PC-9 (cell line): Measurements from ENCODE around the gene SETD6. TPM values are rescaled to one million over a fixed set of nuclear protein-coding genes. Genes with fewer than 3 reads are reported as not detected.

Source experiments
- BruUV-seq: library from RNA; stranded (reverse); fragments of 400-500 nt; replicated peaks from 2 replicates; lab custom pipeline; 2021; lab: Mats Ljungman, UMichigan
- CTCF ChIA-PET: fragments of 300-600 bp; sonication (Branson Sonifier 250); formaldehyde crosslinking; loops from one replicate; lab custom pipeline; 2022; ENCODE audit warnings: antibody characterized with exemption; lab: Charles Lee
- POLR2A ChIA-PET: fragments of 300-600 bp; sonication (Branson Sonifier 250); formaldehyde crosslinking; loops from one replicate; lab custom pipeline; 2022; ENCODE audit warnings: antibody characterized with exemption; ENCODE audit not compliant: unreplicated experiment; lab: Charles Lee
- DNase-seq, 2 experiments: peaks; one replicate each; pipeline versions ENCODE4 v3.0.0 to v3.0.0-alpha.2; 2015 to 2022; ENCODE audit warnings: mixed read lengths in 1 of 2
- H2AFZ ChIP-seq: fragments of 200-600 bp; sonication (generic); 2 replicates; pipeline ENCODE4 v1.8.1; 2017; ENCODE audit warnings: antibody characterized with exemption
- H3F3A ChIP-seq: fragments of 200-600 bp; sonication (generic); 2 replicates; pipeline ENCODE4 v1.8.1; 2017; ENCODE audit warnings: antibody characterized with exemption, mild to moderate bottlenecking, low read depth; ENCODE audit not compliant: insufficient read depth
- H3K27ac ChIP-seq: fragments of 200-600 bp; sonication (generic); 2 replicates; pipeline ENCODE4 v1.6.1; 2016; ENCODE audit warnings: mixed run types
- H3K27me3 ChIP-seq: fragments of 200-600 bp; sonication (generic); 2 replicates; pipeline ENCODE4 v1.6.1; 2016; ENCODE audit warnings: low read depth, mixed run types; ENCODE audit not compliant: insufficient read depth
- H3K36me3 ChIP-seq: fragments of 200-600 bp; sonication (generic); 2 replicates; pipeline ENCODE4 v1.6.1; 2016; ENCODE audit warnings: low read depth, mixed run types
- H3K4me1 ChIP-seq: fragments of 200-600 bp; sonication (generic); replicated peaks from 2 replicates; pipeline ENCODE4 v1.6.1; 2016; ENCODE audit warnings: mixed run types; ENCODE audit not compliant: insufficient read depth
- H3K4me2 ChIP-seq: fragments of 200-600 bp; sonication (generic); 2 replicates; pipeline ENCODE4 v1.6.1; 2017; ENCODE audit warnings: mixed run types
- H3K4me3 ChIP-seq: fragments of 200-600 bp; sonication (generic); 2 replicates; pipeline ENCODE4 v1.6.1; 2016; ENCODE audit warnings: mixed run types
- H3K79me2 ChIP-seq: fragments of 200-600 bp; sonication (generic); 2 replicates; pipeline ENCODE4 v1.6.1; 2017; ENCODE audit warnings: low read depth, mixed run types
- H3K9me2 ChIP-seq: fragments of 200-600 bp; sonication (generic); 2 replicates; pipeline ENCODE4 v1.8.1; 2017; ENCODE audit warnings: mild to moderate bottlenecking; ENCODE audit not compliant: insufficient read depth
- H3K9me3 ChIP-seq: fragments of 200-600 bp; sonication (generic); 2 replicates; pipeline ENCODE4 v1.8.1; 2016; ENCODE audit warnings: low read depth; ENCODE audit not compliant: insufficient read depth
- H4K20me1 ChIP-seq: fragments of 200-600 bp; sonication (generic); 2 replicates; pipeline ENCODE4 v1.8.1; 2017; ENCODE audit not compliant: insufficient read depth
- CTCF ChIP-seq: fragments of 200-600 bp; sonication (generic); conservative IDR thresholded peaks from 2 replicates; pipeline ENCODE4 v1.6.1; 2017; ENCODE audit warnings: mixed run types, antibody characterized with exemption, mild to moderate bottlenecking, moderate library complexity
- EZH2 ChIP-seq: fragments of 200-600 bp; sonication (generic); IDR thresholded peaks from 2 replicates; pipeline ENCODE4 v1.8.0; 2017; ENCODE audit warnings: antibody characterized with exemption, low read depth
- intact Hi-C: fragments of 100-400 bp; cut with micrococcal nuclease; formaldehyde crosslinking; loops from one replicate; pipeline ENCODE4 v1.10.0; 2022; ENCODE audit not compliant: unreplicated experiment
- total RNA-seq: library from RNA; stranded (reverse); gene quantifications from 2 replicates; pipeline ENCODE4 v1.2.3, GENCODE V29; 2021

SETD6 gene
- total RNA-seq, 1 experiment from 2014 or later = 21.4 TPM

DNA sequence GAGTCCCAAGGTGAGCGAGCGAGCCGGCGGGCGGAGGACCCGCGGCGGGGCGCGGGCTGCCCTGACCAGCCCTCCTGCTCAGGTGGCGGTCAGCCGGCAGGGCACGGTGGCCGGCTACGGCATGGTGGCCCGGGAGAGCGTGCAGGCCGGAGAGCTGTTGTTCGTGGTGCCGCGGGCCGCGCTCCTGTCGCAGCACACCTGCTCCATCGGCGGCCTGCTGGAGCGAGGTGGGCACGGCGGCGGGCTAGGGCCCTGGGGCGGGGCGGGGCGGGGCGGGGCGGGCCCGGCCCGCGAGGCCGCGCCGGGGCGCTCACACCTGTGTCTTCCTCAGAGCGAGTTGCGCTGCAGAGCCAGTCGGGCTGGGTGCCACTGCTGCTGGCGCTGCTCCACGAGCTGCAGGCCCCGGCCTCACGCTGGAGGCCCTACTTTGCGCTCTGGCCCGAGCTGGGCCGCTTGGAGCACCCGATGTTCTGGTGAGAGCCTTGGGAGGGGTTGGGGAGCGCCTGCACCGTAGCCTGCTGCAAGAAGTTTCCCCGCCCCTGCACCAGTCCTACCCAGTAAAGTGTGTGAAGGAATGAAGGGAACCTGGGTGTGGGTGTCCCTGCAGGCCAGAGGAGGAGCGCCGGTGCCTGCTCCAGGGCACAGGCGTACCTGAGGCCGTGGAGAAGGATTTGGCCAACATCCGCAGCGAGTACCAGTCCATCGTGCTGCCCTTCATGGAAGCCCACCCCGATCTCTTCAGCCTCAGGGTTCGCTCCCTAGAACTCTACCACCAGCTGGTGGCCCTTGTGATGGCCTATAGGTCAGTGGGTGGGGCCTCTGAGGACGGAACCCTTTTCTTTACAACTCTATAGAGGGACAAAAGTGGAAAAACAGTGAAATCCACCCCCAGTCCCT lies 802 bp downstream of the SETD6 start:
- H4K20me1 ChIP-seq = peaks cover 53% of the 10 kb centered on the region
- H3K4me1 ChIP-seq = peaks cover 20% of the 10 kb centered on the region
- H3K36me3 ChIP-seq = peaks cover 37% of the 10 kb centered on the region
- peak; percentile 59 to 70 for DNase-seq
- peak overlapping the region; percentile 96 for H2AFZ ChIP-seq
- peak overlapping the region; percentile 88 for H3K4me2 ChIP-seq
- no peaks in the 10 kb centered on the region for H3K27me3 ChIP-seq
- ChIA-PET CTCF (interaction anchor here (0.5 kb wide), 1 partner anchor 146 kb away, joined by 3 read pairs; no protein-coding TSS in a partner anchor), POLR2A (interaction anchor here (0.6 to 0.7 kb wide), 4 partner anchors 74 to 859 kb away, joined by 3 to 6 read pairs (median 3); no protein-coding TSS in a partner anchor)
- H3K9me3 ChIP-seq = no peaks in the 10 kb centered on the region
- no TSS peak for BruUV-seq
- H3F3A ChIP-seq = peaks cover 56% of the 10 kb centered on the region; the same call in 1 of the 2 replicates
- peak overlapping the region; percentile 99 for H3K4me3 ChIP-seq
- H3K27ac ChIP-seq = peak overlapping the region; percentile 52
- no peaks in the 10 kb centered on the region for H3K9me2 ChIP-seq
- intact Hi-C loops = loop anchor here (5.0 to 10.0 kb wide), 3 partner anchors 36 to 491 kb away; partner anchors contain the start of gene MMP15
- TF ChIP-seq EZH2 (no peak), CTCF (no peak)
- peaks cover 30% of the 10 kb centered on the region for H3K79me2 ChIP-seq

DNA sequence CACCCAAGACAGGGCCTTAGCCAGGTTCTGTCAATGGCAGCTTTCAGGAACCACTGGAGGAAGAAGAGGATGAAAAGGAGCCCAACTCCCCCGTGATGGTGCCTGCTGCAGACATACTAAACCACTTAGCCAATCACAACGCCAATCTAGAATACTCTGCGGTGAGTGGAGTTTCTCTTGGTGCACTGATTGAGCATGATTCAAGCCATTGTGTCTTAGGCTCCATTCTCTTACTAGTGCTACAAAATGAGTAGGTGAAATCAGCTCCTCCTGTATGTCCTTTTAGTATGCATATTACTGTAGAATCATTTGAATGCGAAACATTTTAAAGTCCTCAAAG lies 1.4 kb downstream of the SETD6 start:
- intact Hi-C loops = loop anchor here (5.0 to 10.0 kb wide), 3 partner anchors 36 to 492 kb away; partner anchors contain the start of gene MMP15
- no peak overlapping the region for H2AFZ ChIP-seq
- peaks cover 37% of the 10 kb centered on the region for H3K36me3 ChIP-seq
- H3K9me2 ChIP-seq = no peaks in the 10 kb centered on the region
- peaks cover 30% of the 10 kb centered on the region for H3K79me2 ChIP-seq
- peak overlapping the region; percentile 88 for H3K4me2 ChIP-seq
- peak overlapping the region; percentile 99; the same call in 1 of the 2 replicates for H3K4me3 ChIP-seq
- ChIA-PET CTCF (interaction anchor here (0.5 kb wide), 1 partner anchor 146 kb away, joined by 3 read pairs; no protein-coding TSS in a partner anchor), POLR2A (no interaction called here)
- no peak overlapping the region for H3K27ac ChIP-seq
- DNase-seq = no peak
- no peaks in the 10 kb centered on the region for H3K27me3 ChIP-seq
- H3F3A ChIP-seq = peaks cover 63% of the 10 kb centered on the region; the same call in 1 of the 2 replicates
- H3K4me1 ChIP-seq = peaks cover 20% of the 10 kb centered on the region
- peaks cover 52% of the 10 kb centered on the region for H4K20me1 ChIP-seq
- TF ChIP-seq EZH2 (no peak), CTCF (no peak)
- no peaks in the 10 kb centered on the region for H3K9me3 ChIP-seq
- BruUV-seq = TSS peak; percentile 31

DNA sequence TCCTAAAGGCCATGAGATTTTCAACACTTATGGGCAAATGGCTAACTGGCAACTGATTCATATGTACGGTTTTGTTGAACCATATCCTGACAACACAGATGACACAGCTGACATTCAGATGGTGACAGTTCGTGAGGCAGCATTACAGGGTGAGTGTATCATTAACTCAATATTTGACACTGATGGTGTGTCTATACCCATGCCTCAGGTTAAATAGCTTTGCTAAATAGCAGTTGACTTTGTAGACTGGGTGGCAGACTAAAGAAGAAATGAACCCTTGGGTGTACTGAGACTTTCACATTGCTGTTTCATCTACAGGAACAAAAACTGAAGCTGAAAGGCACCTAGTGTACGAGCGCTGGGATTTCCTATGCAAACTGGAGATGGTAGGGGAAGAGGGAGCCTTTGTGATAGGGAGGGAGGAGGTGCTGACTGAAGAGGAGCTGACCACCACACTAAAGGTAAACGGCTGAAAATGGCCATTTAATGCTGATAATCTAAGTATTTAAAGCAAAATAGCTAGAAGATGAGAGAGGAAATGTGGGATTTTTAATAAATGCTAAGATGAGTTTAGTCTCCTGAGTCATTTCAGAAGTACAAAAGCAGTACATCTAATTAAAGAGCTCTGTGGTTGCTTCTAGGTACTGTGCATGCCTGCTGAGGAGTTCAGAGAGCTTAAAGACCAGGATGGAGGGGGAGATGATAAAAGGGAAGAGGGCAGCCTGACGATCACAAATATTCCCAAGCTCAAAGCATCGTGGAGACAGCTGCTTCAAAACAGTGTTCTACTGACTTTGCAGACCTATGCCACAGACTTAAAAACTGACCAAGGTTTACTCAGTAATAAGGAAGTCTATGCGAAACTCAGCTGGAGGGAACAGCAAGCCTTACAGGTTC lies 3.0 kb downstream of the SETD6 start:
- Histone ChIP-seq H4K20me1 (peaks cover 58% of the 10 kb centered on the region), H3K27ac (no peak overlapping the region), H3K4me1 (peaks cover 20% of the 10 kb centered on the region), H3F3A (peaks cover 76% of the 10 kb centered on the region; the same call in 1 of the 2 replicates), H3K36me3 (peaks cover 50% of the 10 kb centered on the region), H3K4me2 (no peak overlapping the region), H3K4me3 (no peak overlapping the region), H3K27me3 (no peaks in the 10 kb centered on the region), H3K79me2 (peaks cover 28% of the 10 kb centered on the region), H3K9me3 (no peaks in the 10 kb centered on the region), H3K9me2 (no peaks in the 10 kb centered on the region), H2AFZ (no peak overlapping the region)
- DNase-seq = no peak
- ChIA-PET CTCF (no interaction called here), POLR2A (interaction anchor here (0.6 kb wide), 1 partner anchor 172 kb away, joined by 3 read pairs; no protein-coding TSS in a partner anchor)
- intact Hi-C loops = loop anchor here (5.0 to 10.0 kb wide), 3 partner anchors 34 to 494 kb away; partner anchors contain the start of gene MMP15
- no TSS peak for BruUV-seq
- TF ChIP-seq CTCF (no peak), EZH2 (no peak)
